HG03342 (cell line): ENCODE data around the gene ATP6V1C2.
"Not testable (repeated sequence)": the region's sequence is repeated elsewhere in the genome, so short reads cannot be mapped to it uniquely, and the experiment has no call there.

Source experiments
- ATAC-seq: cut with Tn5 transposase; IDR thresholded peaks from one replicate; pipeline ENCODE4 v1.9.1; 2021; ENCODE audit warnings: mild to moderate bottlenecking, moderate library complexity; ENCODE audit not compliant: unreplicated experiment

ATP6V1C2 gene

GRCh38 chr2:10812362-10813162 lies 91.1 kb downstream of the ATP6V1C2 start, which contains the start of gene PDIA6:
TSS of gene PDIA6 (minus strand) at chr2:10812785. CDS start at chr2:10812696, 89 bp downstream.
- peak; percentile 90 for ATAC-seq

GRCh38 chr2:10813163-10814138 lies 92.0 kb downstream of the ATP6V1C2 start:
- not testable (repeated sequence) for ATAC-seq

GRCh38 chr2:10814142-10814541 lies 92.7 kb downstream of the ATP6V1C2 start:
- no peak for ATAC-seq

- no peak for ATAC-seq
Observed at GRCh38 chr2:10814571-10815331, 93.3 kb downstream of the ATP6V1C2 start.

GRCh38 chr2:10817413-10817812 lies 96.0 kb downstream of the ATP6V1C2 start:
- no peak for ATAC-seq

GRCh38 chr2:10818305-10818704 lies 96.9 kb downstream of the ATP6V1C2 start:
- not testable (repeated sequence) for ATAC-seq

GRCh38 chr2:10818984-10819383 lies 97.6 kb downstream of the ATP6V1C2 start:
- no peak for ATAC-seq

GRCh38 chr2:10819714-10820314 lies 98.4 kb downstream of the ATP6V1C2 start:
- no peak for ATAC-seq

- ATAC-seq, result no peak
Observed at GRCh38 chr2:10820562-10820961, 99.1 kb downstream of the ATP6V1C2 start.

- no peak for ATAC-seq
Observed at GRCh38 chr2:10820978-10821695, 99.7 kb downstream of the ATP6V1C2 start.

- ATAC-seq, result no peak
Observed at GRCh38 chr2:10824191-10824590, 102.8 kb downstream of the ATP6V1C2 start.

- no peak for ATAC-seq
Observed at GRCh38 chr2:10826026-10826425, 104.6 kb downstream of the ATP6V1C2 start.

- ATAC-seq, result no peak
Observed at GRCh38 chr2:10826625-10827024, 105.2 kb downstream of the ATP6V1C2 start.

GRCh38 chr2:10828346-10828745 lies 106.9 kb downstream of the ATP6V1C2 start:
- no peak for ATAC-seq

GRCh38 chr2:10829299-10829698 lies 107.9 kb downstream of the ATP6V1C2 start:
- no peak for ATAC-seq

- ATAC-seq, result no peak
Observed at GRCh38 chr2:10830203-10830602, 108.8 kb downstream of the ATP6V1C2 start.

- ATAC-seq, result no peak
Observed at GRCh38 chr2:10830641-10831399, 109.4 kb downstream of the ATP6V1C2 start.

- ATAC-seq, result no peak
Observed at GRCh38 chr2:10831400-10831985, 110.1 kb downstream of the ATP6V1C2 start.
